ENCODE results near the gene CPXM2. TPM values are rescaled to one million over a fixed set of nuclear protein-coding genes. Genes with fewer than 3 reads are reported as not detected.

The CPXM2 gene
- polyA plus RNA-seq, 1 of the 3 experiments (the other 2 are of a cell fraction), result not detected

GRCh38 chr10:123704076-123704475, 187.5 kb downstream of the CPXM2 start:
- no peaks in the 10 kb centered on the region for H4K20me1 ChIP-seq (ENCODE audit: insufficient read depth)
- CTCF ChIA-PET, result interaction anchor here (0.9 to 1.5 kb wide), 3 partner anchors 12 to 122 kb away, joined by 3 to 5 read pairs (median 3); no protein-coding TSS in a partner anchor
- POLR2A ChIA-PET, result no interaction called here

More at GRCh38 chr10:123704076-123704475, 187.5 kb downstream of the CPXM2 start:
- Histone ChIP-seq H3K9me2 (no peaks in the 10 kb centered on the region), H3K4me2 (no peak overlapping the region), H3K4me3 (ENCODE audit: low read depth in 2 of 2, low read length in 1 of 2) (no peak overlapping the region), H2AFZ (ENCODE audit: low read depth) (no peak overlapping the region), H3K36me3 (replicated peaks in 1 of 2; ENCODE audit: control insufficient read depth in 1 of 2, insufficient read depth in 2 of 2, low read length in 1 of 2) (no peaks in the 10 kb centered on the region), H3K79me2 (ENCODE audit: insufficient read depth) (no peaks in the 10 kb centered on the region), H3F3A (replicated peaks; ENCODE audit: insufficient read depth) (no peaks in the 10 kb centered on the region), H3K27me3 (ENCODE audit: insufficient read depth) (no peaks in the 10 kb centered on the region), H3K9me3 (no peaks in the 10 kb centered on the region), H3K4me1 (ENCODE audit: control insufficient read depth in 1 of 2, insufficient read depth in 2 of 2, low read depth in 1 of 2, low read length in 1 of 2) (no peaks in the 10 kb centered on the region), H3K27ac (ENCODE audit: low read depth in 2 of 2, low read length in 1 of 2) (no peak overlapping the region), H3K9ac (no peak overlapping the region)
- WGBS (ENCODE audit: low lambda C conversion rate), result 47% methylated on average over 8 of the region's 8 CpGs
- DNase-seq, result no peak
- no peak for TF ChIP-seq SIN3A (IDR thresholded peaks at IDR 0.05; ENCODE audit: borderline replicate concordance, low read depth, low read length)
- TF ChIP-seq RAD21 (IDR thresholded peaks at IDR 0.05; ENCODE audit: low read length), result no peak
- TF ChIP-seq, protein P1, sequence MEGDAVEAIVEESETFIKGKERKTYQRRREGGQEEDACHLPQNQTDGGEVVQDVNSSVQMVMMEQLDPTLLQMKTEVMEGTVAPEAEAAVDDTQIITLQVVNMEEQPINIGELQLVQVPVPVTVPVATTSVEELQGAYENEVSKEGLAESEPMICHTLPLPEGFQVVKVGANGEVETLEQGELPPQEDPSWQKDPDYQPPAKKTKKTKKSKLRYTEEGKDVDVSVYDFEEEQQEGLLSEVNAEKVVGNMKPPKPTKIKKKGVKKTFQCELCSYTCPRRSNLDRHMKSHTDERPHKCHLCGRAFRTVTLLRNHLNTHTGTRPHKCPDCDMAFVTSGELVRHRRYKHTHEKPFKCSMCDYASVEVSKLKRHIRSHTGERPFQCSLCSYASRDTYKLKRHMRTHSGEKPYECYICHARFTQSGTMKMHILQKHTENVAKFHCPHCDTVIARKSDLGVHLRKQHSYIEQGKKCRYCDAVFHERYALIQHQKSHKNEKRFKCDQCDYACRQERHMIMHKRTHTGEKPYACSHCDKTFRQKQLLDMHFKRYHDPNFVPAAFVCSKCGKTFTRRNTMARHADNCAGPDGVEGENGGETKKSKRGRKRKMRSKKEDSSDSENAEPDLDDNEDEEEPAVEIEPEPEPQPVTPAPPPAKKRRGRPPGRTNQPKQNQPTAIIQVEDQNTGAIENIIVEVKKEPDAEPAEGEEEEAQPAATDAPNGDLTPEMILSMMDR (IDR thresholded peaks at IDR 0.05), result no peak
- TF ChIP-seq JUND (IDR thresholded peaks at IDR 0.05), result no peak
- TF ChIP-seq TAF1 (IDR thresholded peaks at IDR 0.05; ENCODE audit: borderline replicate concordance, low read depth, low read length), result no peak
- no peak for TF ChIP-seq ELF1 (IDR thresholded peaks at IDR 0.05)
- no peak for TF ChIP-seq TCF12 (IDR thresholded peaks at IDR 0.05)
- no peak for TF ChIP-seq CHD2 (IDR thresholded peaks at IDR 0.05; ENCODE audit: low read length, partially characterized antibody)
- TF ChIP-seq USF1 (IDR thresholded peaks at IDR 0.05; ENCODE audit: borderline replicate concordance, low read depth), result no peak
- no peak for TF ChIP-seq USF2 (IDR thresholded peaks at IDR 0.05; ENCODE audit: borderline replicate concordance, low read depth, low read length)
- TF ChIP-seq NFIC (IDR thresholded peaks at IDR 0.05; ENCODE audit: borderline replicate concordance), result no peak
- TF ChIP-seq RCOR1 (IDR thresholded peaks at IDR 0.05; ENCODE audit: low read length), result no peak
- no peak for TF ChIP-seq GATA2 (CRISPR knock-in tag; IDR thresholded peaks at IDR 0.05)
- TF ChIP-seq EP300 (IDR thresholded peaks at IDR 0.05; ENCODE audit: borderline replicate concordance in 1 of 2, low read depth in 1 of 2, low read length in 1 of 2), result no peak
- TF ChIP-seq, protein P2, sequence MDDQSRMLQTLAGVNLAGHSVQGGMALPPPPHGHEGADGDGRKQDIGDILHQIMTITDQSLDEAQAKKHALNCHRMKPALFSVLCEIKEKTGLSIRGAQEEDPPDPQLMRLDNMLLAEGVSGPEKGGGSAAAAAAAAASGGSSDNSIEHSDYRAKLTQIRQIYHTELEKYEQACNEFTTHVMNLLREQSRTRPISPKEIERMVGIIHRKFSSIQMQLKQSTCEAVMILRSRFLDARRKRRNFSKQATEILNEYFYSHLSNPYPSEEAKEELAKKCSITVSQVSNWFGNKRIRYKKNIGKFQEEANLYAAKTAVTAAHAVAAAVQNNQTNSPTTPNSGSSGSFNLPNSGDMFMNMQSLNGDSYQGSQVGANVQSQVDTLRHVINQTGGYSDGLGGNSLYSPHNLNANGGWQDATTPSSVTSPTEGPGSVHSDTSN (IDR thresholded peaks at IDR 0.05), result no peak
- no peak for TF ChIP-seq RFX5 (IDR thresholded peaks at IDR 0.05; ENCODE audit: low read length)

Data from SK-N-SH (cell line).